ENCODE results near the gene ABCC8. TPM values are rescaled to one million over a fixed set of nuclear protein-coding genes. Genes with fewer than 3 reads are reported as not detected.

ABCC8 gene
- total RNA-seq, 1 donor from 2014 or later = 80.5 TPM

GRCh38 chr11:17410606-17411379 lies 65.9 kb downstream of the ABCC8 start:
- no peak for TF ChIP-seq CTCF (conservative IDR thresholded peaks at IDR 0.05)
- Mint-ChIP-seq H3K9me3 (no peaks in the 10 kb centered on the region), H3K36me3 (no peaks in the 10 kb centered on the region), H3K4me1 (ENCODE audit: unreplicated experiment) (peaks cover 8% of the 10 kb centered on the region), H3K27ac (peak overlapping the region; percentile 8), H3K4me3 (no peak overlapping the region), H3K27me3 (peaks cover 8% of the 10 kb centered on the region)
- DNase-seq (ENCODE audit: extremely low spot score, unreplicated experiment) = no peak

GRCh38 chr11:17408641-17409040 lies 68.0 kb downstream of the ABCC8 start:
- Mint-ChIP-seq H3K9me3 (no peaks in the 10 kb centered on the region), H3K4me3 (no peak overlapping the region), H3K4me1 (ENCODE audit: unreplicated experiment) (peaks cover 13% of the 10 kb centered on the region), H3K27me3 (peaks cover 4% of the 10 kb centered on the region), H3K27ac (no peak overlapping the region), H3K36me3 (no peaks in the 10 kb centered on the region)
- TF ChIP-seq CTCF (conservative IDR thresholded peaks at IDR 0.05) = no peak
- DNase-seq (ENCODE audit: extremely low spot score, unreplicated experiment) = no peak

GRCh38 chr11:17408026-17408425 lies 68.6 kb downstream of the ABCC8 start:
- no peak overlapping the region for H3K27ac Mint-ChIP-seq
- no peak overlapping the region for H3K4me3 Mint-ChIP-seq
- DNase-seq (ENCODE audit: extremely low spot score, unreplicated experiment) = no peak
- peaks cover 13% of the 10 kb centered on the region for H3K4me1 Mint-ChIP-seq (ENCODE audit: unreplicated experiment)
- no peak for TF ChIP-seq CTCF (conservative IDR thresholded peaks at IDR 0.05)
- H3K9me3 Mint-ChIP-seq = no peaks in the 10 kb centered on the region
- peaks cover 3% of the 10 kb centered on the region for H3K27me3 Mint-ChIP-seq
- H3K36me3 Mint-ChIP-seq = no peaks in the 10 kb centered on the region

- TF ChIP-seq CTCF (conservative IDR thresholded peaks at IDR 0.05) = no peak
- no peak overlapping the region for H3K27ac Mint-ChIP-seq
Observed at GRCh38 chr11:17407575-17407974, 69.1 kb downstream of the ABCC8 start.

GRCh38 chr11:17406818-17407149 lies 69.9 kb downstream of the ABCC8 start:
- no peak overlapping the region for H3K27ac Mint-ChIP-seq
- no peak for TF ChIP-seq CTCF (conservative IDR thresholded peaks at IDR 0.05)
- no peak for DNase-seq (ENCODE audit: extremely low spot score, unreplicated experiment)
- H3K36me3 Mint-ChIP-seq = no peaks in the 10 kb centered on the region
- peaks cover 8% of the 10 kb centered on the region for H3K4me1 Mint-ChIP-seq (ENCODE audit: unreplicated experiment)
- H3K9me3 Mint-ChIP-seq = no peaks in the 10 kb centered on the region
- no peaks in the 10 kb centered on the region for H3K27me3 Mint-ChIP-seq
- no peak overlapping the region for H3K4me3 Mint-ChIP-seq

More at GRCh38 chr11:17407575-17407974, 69.1 kb downstream of the ABCC8 start:
- Mint-ChIP-seq H3K4me3 (no peak overlapping the region), H3K4me1 (ENCODE audit: unreplicated experiment) (peaks cover 9% of the 10 kb centered on the region), H3K36me3 (no peaks in the 10 kb centered on the region), H3K9me3 (no peaks in the 10 kb centered on the region), H3K27me3 (no peaks in the 10 kb centered on the region)
- DNase-seq (ENCODE audit: extremely low spot score, unreplicated experiment) = no peak

Data from type B pancreatic cell (in vitro differentiated cells).